Esophagus muscularis mucosa (tissue), 3 donors: Measurements from ENCODE around the gene ETFDH.

Experiments used
- CTCF ChIP-seq, 3 experiments: fragments of 200-600 bp in 2 of 3; fragments of 450-650 bp in 1 of 3; sonication (generic) in 2 of 3; IDR thresholded peaks; one replicate each; pipeline ENCODE4 v1.5.1; 2017 to 2019; ENCODE audit warnings: antibody characterized with exemption in 3 of 3, mild to moderate bottlenecking in 2 of 3, moderate library complexity in 1 of 3
- POLR2AphosphoS5 ChIP-seq, 2 donors: sonication (generic); formaldehyde crosslinking; IDR thresholded peaks; one replicate each; pipeline ENCODE4 v1.6.1; 2017; ENCODE audit warnings: antibody characterized with exemption in 2 of 2

- TF ChIP-seq POLR2AphosphoS5 (IDR thresholded peaks at IDR 0.05) (peak; percentile 86), CTCF (IDR thresholded peaks at IDR 0.05) (no peak)
Measured at GRCh38 chr4:158722917-158723793, 51.1 kb downstream of the ETFDH start, which contains the start of gene PPID.
